K562 (cell line): ENCODE results near the gene PFDN4. TPM values are rescaled to one million over a fixed set of nuclear protein-coding genes. Genes with fewer than 3 reads are reported as not detected.

Source experiments
- ATAC-seq: fragments of 200-7000 bp; cut with Tn5 transposase; 3 replicates; pipeline ENCODE4 v1.9.1; 2020; ENCODE audit warnings: moderate library complexity
- BruUV-seq: library from RNA; stranded (reverse); fragments of 400-500 nt; replicated peaks from 2 replicates; lab custom pipeline; 2021; lab: Mats Ljungman, UMichigan
- CTCF ChIA-PET: fragments of 300-600 bp; formaldehyde crosslinking; extraction: SDS; loops from one replicate; lab custom pipeline; 2021; ENCODE audit warnings: low intra/inter-chr PET ratio; lab: Yijun Ruan, JAX
- POLR2A ChIA-PET: fragments of 300-600, 350-650 bp; sonication (Branson Sonifier 250); formaldehyde crosslinking; extraction: SDS; loops from one replicate; lab custom pipeline; 2021; ENCODE audit warnings: antibody characterized with exemption, inconsistent platforms; lab: Yijun Ruan, JAX
- DNase-seq, 4 experiments: peaks; one replicate each; pipeline versions ENCODE4 v3.0.0 to v3.0.0-alpha.2; 2011 to 2018; ENCODE audit warnings: low spot score in 3 of 4, mixed read lengths in 3 of 4; ENCODE audit errors: extremely low read depth in 1 of 4
- FAIRE-seq: peaks from 2 replicates; lab custom pipeline; 2011; peaks lifted over from hg19 to GRCh38; lab: Jason Lieb, UNC
- H2AFZ ChIP-seq: 2 replicates; pipeline ENCODE4 v1.6.0; 2011; ENCODE audit warnings: low read depth, low read length, control low read depth, inconsistent platforms
- H3K27ac ChIP-seq: fragments of 200-600 bp; 3 replicates; pipeline ENCODE4 v1.8.0; 2011; ENCODE audit warnings: low read depth, mild to moderate bottlenecking, control low read depth, inconsistent platforms, low read length, moderate library complexity, mixed read lengths; ENCODE audit errors: extremely low read depth
- H3K27me3 ChIP-seq, 2 experiments: fragments of 300-600 bp in 1 of 2; 2 replicates in 1 of 2; 3 replicates in 1 of 2; pipeline versions ENCODE4 v1.6.0 to v1.8.0; 2011; ENCODE audit warnings: inconsistent platforms in 2 of 2, low read length in 2 of 2, mild to moderate bottlenecking in 1 of 2, mixed read lengths in 1 of 2, moderate library complexity in 1 of 2; ENCODE audit not compliant: control insufficient read depth in 2 of 2, insufficient read depth in 2 of 2
- H3K36me3 ChIP-seq: fragments of 300-600 bp; 3 replicates; pipeline ENCODE4 v1.8.0; 2011; ENCODE audit warnings: mild to moderate bottlenecking, low read length, inconsistent platforms; ENCODE audit not compliant: control insufficient read depth, insufficient read depth
- H3K4me1 ChIP-seq, 2 experiments: fragments of 200-600 bp in 1 of 2; replicated peaks in 1 of 2; 2 replicates in 1 of 2; 3 replicates in 1 of 2; pipeline versions ENCODE4 v1.5.1 to v1.8.0; 2011; ENCODE audit warnings: inconsistent platforms in 2 of 2, low read length in 2 of 2, mild to moderate bottlenecking in 1 of 2, mixed read lengths in 1 of 2, moderate library complexity in 1 of 2; ENCODE audit not compliant: control insufficient read depth in 2 of 2, insufficient read depth in 2 of 2
- H3K4me2 ChIP-seq: 2 replicates; pipeline ENCODE4 v1.6.1; 2011; ENCODE audit warnings: low read length, control low read depth, inconsistent platforms, mixed read lengths; ENCODE audit not compliant: insufficient read depth
- H3K4me3 ChIP-seq: fragments of 200-600 bp; sonication (generic), shearing (Covaris generic); 2 replicates; pipeline ENCODE4 v1.5.1; 2016; ENCODE audit warnings: control low read depth, inconsistent platforms
- H3K79me2 ChIP-seq: fragments of 200-600 bp; 3 replicates; pipeline ENCODE4 v1.8.0; 2011; ENCODE audit warnings: low read length, inconsistent platforms; ENCODE audit not compliant: control insufficient read depth, insufficient read depth
- H3K9ac ChIP-seq, 2 experiments: 2 replicates each; pipeline versions ENCODE4 v1.6.0 to v1.6.1; 2011; ENCODE audit warnings: low read depth in 2 of 2, low read length in 2 of 2, control low read depth in 1 of 2, inconsistent platforms in 1 of 2, mild to moderate bottlenecking in 1 of 2, mixed read lengths in 1 of 2; ENCODE audit not compliant: insufficient read depth in 1 of 2
- H3K9me1 ChIP-seq: one replicate; pipeline ENCODE4 v1.6.0; 2011; ENCODE audit warnings: inconsistent platforms, mild to moderate bottlenecking, low read length, moderate library complexity; ENCODE audit not compliant: control insufficient read depth, insufficient read depth
- H3K9me3 ChIP-seq: replicated peaks from 2 replicates; pipeline ENCODE4 v1.5.1; 2011; ENCODE audit warnings: low read depth, low read length, inconsistent platforms; ENCODE audit not compliant: control insufficient read depth, insufficient read depth
- H4K20me1 ChIP-seq: replicated peaks from 2 replicates; pipeline ENCODE4 v1.6.1; 2011; ENCODE audit warnings: low read length, inconsistent platforms, mixed read lengths; ENCODE audit not compliant: control insufficient read depth, insufficient read depth
- CCAR2 ChIP-seq: fragments of 200-400 bp; formaldehyde crosslinking; IDR thresholded peaks from 2 replicates; pipeline ENCODE4 v1.6.1; 2017; ENCODE audit warnings: mild to moderate bottlenecking, low read depth, low read length
- CHD1 ChIP-seq: fragments of 200-600 bp; sonication (generic); IDR thresholded peaks from one replicate; pipeline ENCODE4 v1.6.1; 2012; ENCODE audit warnings: mild to moderate bottlenecking, moderate library complexity, low read length, inconsistent platforms
- E2F5 ChIP-seq: sonication (generic); formaldehyde crosslinking; IDR thresholded peaks from 2 replicates; pipeline ENCODE4 v1.8.0; 2022; ENCODE audit warnings: mild to moderate bottlenecking, missing genetic modification reagents
- HDAC8 ChIP-seq: fragments of 450-650 bp; IDR thresholded peaks from 2 replicates; pipeline ENCODE4 v1.6.1; 2016; ENCODE audit warnings: mild to moderate bottlenecking, missing genetic modification characterization, moderate library complexity, missing compliant biosample characterization
- KAT7 ChIP-seq: sonication (generic); formaldehyde crosslinking; IDR thresholded peaks from 2 replicates; pipeline ENCODE4 v1.8.0; 2022; ENCODE audit warnings: missing genetic modification reagents, mild to moderate bottlenecking, borderline replicate concordance
- SRSF1 ChIP-seq: fragments of 200-400 bp; formaldehyde crosslinking; IDR thresholded peaks from 2 replicates; pipeline ENCODE4 v1.6.1; 2017; ENCODE audit warnings: mild to moderate bottlenecking, low read depth, low read length, moderate library complexity
- ZNF778 ChIP-seq: fragments of 450-650 bp; formaldehyde crosslinking; IDR thresholded peaks from 2 replicates; pipeline ENCODE4 v1.4.0; 2020; ENCODE audit warnings: mild to moderate bottlenecking, moderate library complexity
- WGBS: fragments of 100-300 bp; shearing (Covaris generic); methylation state at CpG from one replicate; pipeline ENCODE4 v1.1.6; 2016; ENCODE audit warnings: low coverage, mixed read lengths; ENCODE audit not compliant: insufficient coverage; ENCODE audit errors: missing lambda C conversion rate; 5-methylcytosine and 5-hydroxymethylcytosine counted together
- in situ Hi-C: fragments of 300-500 bp; cut with MboI; formaldehyde crosslinking; loops from 4 replicates; pipeline ENCODE4 v1.15.0; 2018; ENCODE audit warnings: inconsistent platforms, mixed read lengths
- intact Hi-C: fragments of 100-400 bp; cut with micrococcal nuclease; formaldehyde crosslinking; loops from 2 replicates; pipeline ENCODE4 v1.14.2; 2022
- polyA plus RNA-seq, 8 experiments: library from polyadenylated mRNA; depleted of rRNA in 4 of 8; stranded (reverse) in 5 of 8; unstranded in 3 of 8; fragments of >200 nt; fragmentation: Nextera tagmentation in 2 of 8; fragmentation: Illumina TruSeq in 1 of 8; extraction: Ambion mirVana in 2 of 8; extraction: Trizol in 1 of 8; gene quantifications; 2 replicates each; pipeline versions ENCODE4 v1.2.1 to v1.2.3, GENCODE V29; 2011 to 2014; ENCODE audit warnings: inconsistent platforms in 1 of 8, missing spikeins in 1 of 8
- total RNA-seq, 7 experiments: library from RNA; depleted of rRNA in 6 of 7; stranded (reverse); fragments of >200 nt in 6 of 7; fragmentation: Illumina TruSeq in 2 of 7; extraction: Trizol in 2 of 7; gene quantifications; 2 replicates each; pipeline versions ENCODE4 v1.2.1 to v1.2.3, GENCODE V29; 2011 to 2021; ENCODE audit warnings: low replicate concordance in 1 of 7

PFDN4 gene
- total and polyA plus RNA-seq, 9 of the 15 experiments (the other 6 are each of a cell fraction or from before 2014, with no cell fraction given): 60.1 to 214 (median 122) TPM

GRCh38 chr20:54161008-54161820 is 46.7 kb upstream of the PFDN4 start:
- ChIA-PET POLR2A (no interaction called here), CTCF (no interaction called here)
- H3K4me2 ChIP-seq: no peak overlapping the region
- peaks cover 27 to 36% of the 10 kb centered on the region in 2 experiments; a peak in 4 of 5 replicates for H3K27me3 ChIP-seq
- no peaks in the 10 kb centered on the region for H3K9me1 ChIP-seq
- FAIRE-seq: no peak
- no peaks in the 10 kb centered on the region for H4K20me1 ChIP-seq
- 0% methylated on average over 9 of the region's 9 CpGs for WGBS
- intact Hi-C loops (no loop called here), in situ Hi-C loops (no loop called here)
- H2AFZ ChIP-seq: no peak overlapping the region
- no peaks in the 10 kb centered on the region for H3K79me2 ChIP-seq
- no peaks in the 10 kb centered on the region for H3K4me1 ChIP-seq
- no peak overlapping the region for H3K27ac ChIP-seq
- no peak overlapping the region for H3K4me3 ChIP-seq
- no peaks in the 10 kb centered on the region for H3K9me3 ChIP-seq
- no peak for ATAC-seq
- no peaks in the 10 kb centered on the region for H3K36me3 ChIP-seq
- no peak overlapping the region for H3K9ac ChIP-seq
- BruUV-seq: no TSS peak
- no peak for TF ChIP-seq KAT7
- TF ChIP-seq HDAC8 (tag): no peak
- no peak for TF ChIP-seq ZNF778 (CRISPR knock-in tag)
- no peak for TF ChIP-seq SRSF1
- no peak for TF ChIP-seq CHD1
- TF ChIP-seq E2F5: no peak
- TF ChIP-seq CCAR2: no peak
- DNase-seq: no peak
